ENCODE measurements around the gene BAHD1.

The BAHD1 gene

DNA sequence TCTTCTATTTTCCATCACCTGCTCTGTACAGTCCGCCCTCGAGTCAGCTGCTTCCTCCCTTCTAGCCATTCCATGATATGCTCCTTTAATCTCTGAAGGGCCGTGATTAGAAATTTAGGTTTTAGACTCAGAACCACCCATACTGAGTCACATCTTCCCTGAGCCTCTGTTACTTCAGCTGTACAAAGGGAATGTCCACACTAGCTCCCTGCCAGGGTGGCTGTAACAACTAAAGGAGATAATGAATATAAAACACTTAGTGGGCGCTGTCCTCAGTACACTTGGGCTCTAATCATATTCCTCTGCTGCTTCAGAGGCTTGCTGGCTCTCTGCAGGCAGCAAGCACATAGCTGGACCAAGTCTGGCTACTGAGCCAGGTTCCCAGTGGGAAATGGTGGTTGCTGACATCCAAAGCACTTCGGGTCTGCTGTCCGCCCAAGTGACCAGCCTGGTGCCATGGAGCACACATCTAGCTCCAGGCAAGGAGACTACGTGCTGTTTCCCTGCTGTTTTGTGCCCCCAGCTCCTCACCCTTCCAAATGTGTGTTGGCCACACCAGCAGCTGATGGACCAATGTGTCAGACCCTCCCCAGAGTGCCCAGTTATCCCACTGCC lies 29.1 kb downstream of the BAHD1 start:
- TF ChIP-seq, protein P1, sequence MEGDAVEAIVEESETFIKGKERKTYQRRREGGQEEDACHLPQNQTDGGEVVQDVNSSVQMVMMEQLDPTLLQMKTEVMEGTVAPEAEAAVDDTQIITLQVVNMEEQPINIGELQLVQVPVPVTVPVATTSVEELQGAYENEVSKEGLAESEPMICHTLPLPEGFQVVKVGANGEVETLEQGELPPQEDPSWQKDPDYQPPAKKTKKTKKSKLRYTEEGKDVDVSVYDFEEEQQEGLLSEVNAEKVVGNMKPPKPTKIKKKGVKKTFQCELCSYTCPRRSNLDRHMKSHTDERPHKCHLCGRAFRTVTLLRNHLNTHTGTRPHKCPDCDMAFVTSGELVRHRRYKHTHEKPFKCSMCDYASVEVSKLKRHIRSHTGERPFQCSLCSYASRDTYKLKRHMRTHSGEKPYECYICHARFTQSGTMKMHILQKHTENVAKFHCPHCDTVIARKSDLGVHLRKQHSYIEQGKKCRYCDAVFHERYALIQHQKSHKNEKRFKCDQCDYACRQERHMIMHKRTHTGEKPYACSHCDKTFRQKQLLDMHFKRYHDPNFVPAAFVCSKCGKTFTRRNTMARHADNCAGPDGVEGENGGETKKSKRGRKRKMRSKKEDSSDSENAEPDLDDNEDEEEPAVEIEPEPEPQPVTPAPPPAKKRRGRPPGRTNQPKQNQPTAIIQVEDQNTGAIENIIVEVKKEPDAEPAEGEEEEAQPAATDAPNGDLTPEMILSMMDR (conservative IDR thresholded peaks at IDR 0.05; ENCODE audit: low read length), result no peak
- H3K4me3 ChIP-seq (ENCODE audit: low read length), result peak overlapping the region; percentile 60
- DNase-seq (ENCODE audit: low read depth), result no peak

DNA sequence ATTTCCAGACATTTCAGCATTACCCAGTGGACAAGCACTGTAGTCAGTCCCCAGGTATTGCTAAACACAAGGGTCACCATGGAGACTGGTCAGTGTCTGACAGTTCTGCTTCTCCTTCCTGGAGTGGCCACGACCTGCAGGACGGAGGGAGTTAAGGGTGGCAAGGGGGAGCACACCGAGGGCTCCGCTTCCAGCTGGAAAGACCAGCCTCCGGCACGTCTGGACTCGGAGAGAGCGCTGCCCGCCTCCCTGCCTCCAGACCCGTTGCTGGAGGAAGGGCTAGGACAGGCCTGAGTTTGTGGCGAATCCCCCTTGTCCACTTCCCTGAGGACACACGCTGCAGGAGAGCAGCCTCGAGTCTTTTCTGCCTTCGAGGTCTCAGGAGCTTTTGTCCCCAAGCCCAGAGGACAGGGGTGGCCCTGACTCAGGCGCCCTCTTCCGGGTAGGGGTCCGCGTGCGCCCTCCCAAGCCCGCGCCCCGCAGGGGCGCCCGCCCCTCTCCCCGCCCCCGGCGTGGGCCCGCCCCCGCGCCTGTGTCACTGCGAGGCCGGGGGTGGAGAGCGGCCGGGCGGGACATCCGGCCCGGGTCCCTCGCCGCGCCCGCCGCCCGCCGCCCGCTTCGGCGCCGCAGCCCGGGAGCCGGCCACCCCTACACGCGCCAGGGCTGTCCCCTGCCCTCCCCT lies 29.8 kb downstream of the BAHD1 start, which contains the start of gene CHST14:
CHST14 (plus strand) TSS at position 562 of the 682 bp plus-strand sequence. CDS start 230 bp downstream, outside the sequence.
- peak; percentile 54 for DNase-seq (ENCODE audit: low read depth)
- TF ChIP-seq, protein P1 (conservative IDR thresholded peaks at IDR 0.05; ENCODE audit: low read length), result no peak
- peak within 1 kb of the TSS; percentile 78 for H3K4me3 ChIP-seq (ENCODE audit: low read length)

DNA sequence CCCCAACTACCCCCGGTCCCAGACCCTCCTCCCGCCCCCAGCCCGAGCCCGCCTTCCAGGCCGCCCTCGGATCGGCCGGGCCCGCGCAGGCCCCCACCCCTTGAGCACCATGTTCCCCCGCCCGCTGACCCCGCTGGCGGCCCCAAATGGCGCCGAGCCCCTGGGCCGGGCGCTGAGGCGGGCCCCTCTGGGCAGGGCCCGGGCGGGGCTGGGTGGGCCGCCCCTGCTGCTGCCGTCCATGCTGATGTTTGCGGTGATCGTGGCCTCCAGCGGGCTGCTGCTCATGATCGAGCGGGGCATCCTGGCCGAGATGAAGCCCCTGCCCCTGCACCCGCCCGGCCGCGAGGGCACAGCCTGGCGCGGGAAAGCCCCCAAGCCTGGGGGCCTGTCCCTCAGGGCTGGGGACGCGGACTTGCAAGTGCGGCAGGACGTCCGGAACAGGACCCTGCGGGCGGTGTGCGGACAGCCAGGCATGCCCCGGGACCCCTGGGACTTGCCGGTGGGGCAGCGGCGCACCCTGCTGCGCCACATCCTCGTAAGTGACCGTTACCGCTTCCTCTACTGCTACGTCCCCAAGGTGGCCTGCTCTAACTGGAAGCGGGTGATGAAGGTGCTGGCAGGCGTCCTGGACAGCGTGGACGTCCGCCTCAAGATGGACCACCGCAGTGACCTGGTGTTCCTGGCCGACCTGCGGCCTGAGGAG lies 30.5 kb downstream of the BAHD1 start:
- DNase-seq (ENCODE audit: low read depth), result peak; percentile 2
- peak overlapping the region; percentile 78 for H3K4me3 ChIP-seq (ENCODE audit: low read length)
- TF ChIP-seq, protein P1 (conservative IDR thresholded peaks at IDR 0.05; ENCODE audit: low read length), result no peak

DNA sequence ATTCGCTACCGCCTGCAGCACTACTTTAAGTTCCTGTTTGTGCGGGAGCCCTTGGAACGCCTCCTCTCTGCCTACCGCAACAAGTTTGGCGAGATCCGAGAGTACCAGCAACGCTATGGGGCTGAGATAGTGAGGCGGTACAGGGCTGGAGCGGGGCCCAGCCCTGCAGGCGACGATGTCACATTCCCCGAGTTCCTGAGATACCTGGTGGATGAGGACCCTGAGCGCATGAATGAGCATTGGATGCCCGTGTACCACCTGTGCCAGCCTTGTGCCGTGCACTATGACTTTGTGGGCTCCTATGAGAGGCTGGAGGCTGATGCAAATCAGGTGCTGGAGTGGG lies 31.0 kb downstream of the BAHD1 start:
- peak overlapping the region; percentile 78 for H3K4me3 ChIP-seq (ENCODE audit: low read length)
- DNase-seq (ENCODE audit: low read depth), result peak; percentile 22
- TF ChIP-seq, protein P1 (conservative IDR thresholded peaks at IDR 0.05; ENCODE audit: low read length), result no peak

- no peak for DNase-seq (ENCODE audit: low read depth)
- TF ChIP-seq, protein P1 (conservative IDR thresholded peaks at IDR 0.05; ENCODE audit: low read length), result no peak
- peak overlapping the region; percentile 78 for H3K4me3 ChIP-seq (ENCODE audit: low read length)
Observed at GRCh38 chr15:40472171-40472727, 31.5 kb downstream of the BAHD1 start.

DNA sequence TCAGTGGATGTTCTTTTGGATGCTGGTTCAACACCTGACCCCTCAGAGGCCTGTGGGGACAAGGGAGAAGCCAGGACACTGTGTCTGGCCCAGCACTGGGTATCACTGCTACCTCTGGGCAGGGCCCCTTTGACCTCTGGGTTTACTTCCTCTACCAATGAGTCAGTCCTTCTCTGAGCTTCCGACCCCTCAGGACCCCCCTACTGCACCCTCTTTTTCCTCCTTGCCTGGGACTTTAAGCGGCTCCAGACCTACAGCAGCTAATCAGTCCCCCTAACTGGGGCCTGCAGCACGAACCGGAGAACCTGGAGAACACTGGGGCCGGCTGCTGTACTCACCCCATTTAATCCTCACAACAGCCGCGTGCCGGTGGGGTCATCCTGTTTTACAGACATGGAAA lies 33.8 kb downstream of the BAHD1 start:
- no peak for DNase-seq (ENCODE audit: low read depth)

More for the DNA sequence above, 33.8 kb downstream of the BAHD1 start:
- TF ChIP-seq, protein P1 (conservative IDR thresholded peaks at IDR 0.05; ENCODE audit: low read length), result no peak
- H3K4me3 ChIP-seq (ENCODE audit: low read length), result no peak overlapping the region

Data from AG10803 (cell line).